Endodermal cell (in vitro differentiated cells): ENCODE results near the gene NAA11. TPM values are rescaled to one million over a fixed set of nuclear protein-coding genes. Genes with fewer than 3 reads are reported as not detected.

Experiments used
- DNase-seq: peaks from one replicate; pipeline ENCODE4 v3.0.0-alpha.2; 2017
- H3K27ac ChIP-seq: 2 replicates; pipeline ENCODE4 v1.5.1; 2013; ENCODE audit warnings: mild to moderate bottlenecking, low read depth, low read length, moderate library complexity
- H3K27me3 ChIP-seq: 2 replicates; pipeline ENCODE4 v1.6.1; 2013; ENCODE audit warnings: mild to moderate bottlenecking, low read length, moderate library complexity; ENCODE audit not compliant: insufficient read depth, control insufficient read depth, poor library complexity, severe bottlenecking
- H3K36me3 ChIP-seq: 2 replicates; pipeline ENCODE4 v1.7.0; 2013; ENCODE audit warnings: mild to moderate bottlenecking, low read length, moderate library complexity; ENCODE audit not compliant: control insufficient read depth, insufficient read depth
- H3K4me1 ChIP-seq: one replicate; pipeline ENCODE4 v1.7.0; 2013; ENCODE audit warnings: low read length; ENCODE audit not compliant: control insufficient read depth, insufficient read depth
- H3K4me3 ChIP-seq: 2 replicates; pipeline ENCODE4 v1.5.1; 2013; ENCODE audit warnings: mild to moderate bottlenecking, low read length, moderate library complexity
- H3K9ac ChIP-seq: 2 replicates; pipeline ENCODE4 v1.6.1; 2013; ENCODE audit warnings: mild to moderate bottlenecking, low read length, moderate library complexity; ENCODE audit not compliant: poor library complexity, severe bottlenecking; ENCODE audit errors: extremely low read depth
- H3K9me3 ChIP-seq: 2 replicates; pipeline ENCODE4 v1.6.1; 2013; ENCODE audit warnings: mild to moderate bottlenecking, low read length, moderate library complexity; ENCODE audit not compliant: control insufficient read depth
- H3K27ac Mint-ChIP-seq: 2 replicates; pipeline ENCODE4 v1.8.0; 2020; ENCODE audit warnings: mixed read lengths
- H3K27me3 Mint-ChIP-seq: 2 replicates; pipeline ENCODE4 v1.8.0; 2021; ENCODE audit warnings: mild to moderate bottlenecking, mixed read lengths; ENCODE audit not compliant: insufficient read depth
- H3K36me3 Mint-ChIP-seq: 2 replicates; pipeline ENCODE4 v1.8.0; 2020; ENCODE audit warnings: low read depth, mixed read lengths
- H3K4me1 Mint-ChIP-seq: 2 replicates; pipeline ENCODE4 v1.8.0; 2020; ENCODE audit warnings: mixed read lengths
- H3K4me3 Mint-ChIP-seq: 2 replicates; pipeline ENCODE4 v1.8.0; 2020; ENCODE audit warnings: mild to moderate bottlenecking, moderate library complexity, mixed read lengths
- H3K9me3 Mint-ChIP-seq: 2 replicates; pipeline ENCODE4 v1.8.0; 2020; ENCODE audit warnings: mild to moderate bottlenecking, mixed read lengths
- WGBS, 2 experiments: methylation state at CpG; one replicate each; pipeline versions ENCODE4 v1.1.5 to v1.1.7; 2013; ENCODE audit warnings: missing lambda C conversion rate in 2 of 2, mixed read lengths in 1 of 2; ENCODE audit not compliant: insufficient coverage in 1 of 2, insufficient read length in 1 of 2; 5-methylcytosine and 5-hydroxymethylcytosine counted together
- total RNA-seq, 2 donors: library from RNA; stranded (reverse); fragmentation: NEBNext Ultra II Directional in 1 of 2; extraction: Animal tissue kit (Norgen Biotek cat#: 25700) in 1 of 2; gene quantifications; 2 replicates in 1 of 2; 3 replicates in 1 of 2; pipeline ENCODE4 v1.2.1, GENCODE V29; 2021
- TF ChIP-seq, protein P1 (sequence below): fragments of 200-600 bp; sonication (generic); conservative IDR thresholded peaks from 2 replicates; pipeline ENCODE4 v1.5.0; 2021; ENCODE audit warnings: antibody characterized with exemption, mild to moderate bottlenecking

The NAA11 gene
- total RNA-seq, 2 donors from 2014 or later = not detected

DNA sequence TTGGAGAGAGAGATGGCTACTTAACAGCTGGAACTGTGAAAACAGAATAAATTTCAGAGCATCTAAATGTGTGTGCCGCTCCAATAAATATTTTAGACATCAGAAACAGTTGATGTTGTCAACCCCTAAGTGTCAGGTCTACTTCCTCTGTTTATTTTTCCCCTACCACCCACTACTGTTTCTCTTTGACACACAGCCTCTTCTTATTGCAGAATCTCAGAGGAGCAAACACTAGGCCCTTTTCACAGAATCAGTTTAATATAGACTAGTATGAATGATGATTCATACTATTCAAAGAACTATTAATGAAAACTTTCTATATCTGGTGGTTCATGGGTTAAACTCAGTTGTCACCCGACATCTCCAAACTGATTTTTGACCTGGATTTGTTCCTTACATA is 33.9 kb downstream of the NAA11 start:
- peaks cover 6% of the 10 kb centered on the region for H3K9me3 Mint-ChIP-seq
- Histone ChIP-seq H3K4me3 (no peak overlapping the region), H3K36me3 (no peaks in the 10 kb centered on the region), H3K27ac (no peak overlapping the region), H3K27me3 (peaks cover 4% of the 10 kb centered on the region), H3K9ac (no peak overlapping the region), H3K4me1 (no peaks in the 10 kb centered on the region), H3K9me3 (peaks cover 13% of the 10 kb centered on the region)
- no peak for DNase-seq
- peaks cover 12% of the 10 kb centered on the region for H3K4me1 Mint-ChIP-seq
- H3K4me3 Mint-ChIP-seq = no peak overlapping the region
- no peaks in the 10 kb centered on the region for H3K27me3 Mint-ChIP-seq
- 80 to 94% methylated on average over 1 to 2 of the region's 2 CpGs for WGBS, 2 experiments
- H3K36me3 Mint-ChIP-seq = no peaks in the 10 kb centered on the region
- H3K27ac Mint-ChIP-seq = no peak overlapping the region
- TF ChIP-seq, protein P1, sequence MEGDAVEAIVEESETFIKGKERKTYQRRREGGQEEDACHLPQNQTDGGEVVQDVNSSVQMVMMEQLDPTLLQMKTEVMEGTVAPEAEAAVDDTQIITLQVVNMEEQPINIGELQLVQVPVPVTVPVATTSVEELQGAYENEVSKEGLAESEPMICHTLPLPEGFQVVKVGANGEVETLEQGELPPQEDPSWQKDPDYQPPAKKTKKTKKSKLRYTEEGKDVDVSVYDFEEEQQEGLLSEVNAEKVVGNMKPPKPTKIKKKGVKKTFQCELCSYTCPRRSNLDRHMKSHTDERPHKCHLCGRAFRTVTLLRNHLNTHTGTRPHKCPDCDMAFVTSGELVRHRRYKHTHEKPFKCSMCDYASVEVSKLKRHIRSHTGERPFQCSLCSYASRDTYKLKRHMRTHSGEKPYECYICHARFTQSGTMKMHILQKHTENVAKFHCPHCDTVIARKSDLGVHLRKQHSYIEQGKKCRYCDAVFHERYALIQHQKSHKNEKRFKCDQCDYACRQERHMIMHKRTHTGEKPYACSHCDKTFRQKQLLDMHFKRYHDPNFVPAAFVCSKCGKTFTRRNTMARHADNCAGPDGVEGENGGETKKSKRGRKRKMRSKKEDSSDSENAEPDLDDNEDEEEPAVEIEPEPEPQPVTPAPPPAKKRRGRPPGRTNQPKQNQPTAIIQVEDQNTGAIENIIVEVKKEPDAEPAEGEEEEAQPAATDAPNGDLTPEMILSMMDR = no peak

DNA sequence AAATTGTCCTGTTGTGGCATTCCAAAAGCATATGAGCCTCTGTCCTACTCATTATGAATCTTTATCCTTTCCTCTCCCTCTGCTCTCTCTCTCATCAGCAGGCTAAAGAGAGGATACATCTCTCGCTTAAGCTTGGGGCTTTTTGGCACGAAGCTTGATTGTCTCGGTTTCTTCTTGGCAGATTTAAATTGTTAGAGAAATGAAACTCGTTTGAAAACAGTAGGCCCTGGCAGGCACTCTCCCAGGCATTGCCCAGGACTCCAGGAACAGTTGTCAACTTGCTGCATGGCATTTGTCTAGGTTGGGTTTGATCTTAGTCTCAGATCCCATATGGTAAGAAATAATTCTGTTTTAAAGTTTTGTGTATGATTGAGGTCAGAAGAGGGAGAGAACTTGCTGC is 35.5 kb downstream of the NAA11 start:
- no peak overlapping the region for H3K9ac ChIP-seq
- no peak for DNase-seq
- H3K27me3 ChIP-seq = peaks cover 4% of the 10 kb centered on the region
- H3K4me3 ChIP-seq = no peak overlapping the region
- Mint-ChIP-seq H3K36me3 (no peaks in the 10 kb centered on the region), H3K9me3 (peaks cover 6% of the 10 kb centered on the region), H3K27ac (no peak overlapping the region), H3K4me3 (no peak overlapping the region), H3K4me1 (peaks cover 10% of the 10 kb centered on the region), H3K27me3 (no peaks in the 10 kb centered on the region)
- TF ChIP-seq, protein P1 = no peak
- WGBS, 2 experiments = 90 to 95% methylated on average over 4 of the region's 4 CpGs
- no peaks in the 10 kb centered on the region for H3K4me1 ChIP-seq
- no peaks in the 10 kb centered on the region for H3K36me3 ChIP-seq
- peaks cover 12% of the 10 kb centered on the region for H3K9me3 ChIP-seq
- H3K27ac ChIP-seq = no peak overlapping the region

DNA sequence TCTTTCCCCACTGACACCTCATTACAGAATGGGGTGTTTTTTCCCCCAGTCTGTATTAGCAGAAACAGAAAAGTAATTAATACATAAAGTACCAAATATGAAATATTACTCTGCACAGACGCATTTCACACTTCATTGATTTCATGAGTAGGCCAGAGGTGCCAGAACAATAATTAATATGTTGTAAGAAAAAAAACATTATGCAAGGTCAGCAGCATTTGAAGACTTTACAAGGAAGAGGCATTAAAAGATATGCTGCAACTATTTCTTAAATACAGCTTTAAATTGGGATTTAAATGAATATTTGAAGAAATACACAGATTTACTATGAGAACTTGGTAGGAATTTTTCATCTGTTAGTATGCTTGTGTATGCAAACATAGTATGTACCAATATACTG is 37.7 kb downstream of the NAA11 start:
- no peaks in the 10 kb centered on the region for H3K4me1 Mint-ChIP-seq
- no peaks in the 10 kb centered on the region for H3K9me3 ChIP-seq
- no peak overlapping the region for H3K27ac ChIP-seq
- TF ChIP-seq, protein P1 = no peak
- no peaks in the 10 kb centered on the region for H3K36me3 ChIP-seq
- no peak overlapping the region for H3K9ac ChIP-seq
- WGBS, 2 experiments = 100% methylated on average over 1 of the region's 1 CpG; no CpG with 5 or more reads in 1 of the 2 experiments
- H3K4me1 ChIP-seq = no peaks in the 10 kb centered on the region
- no peak overlapping the region for H3K4me3 Mint-ChIP-seq
- H3K27ac Mint-ChIP-seq = no peak overlapping the region
- no peak overlapping the region for H3K4me3 ChIP-seq
- peaks cover 4% of the 10 kb centered on the region for H3K27me3 ChIP-seq
- DNase-seq = no peak
- no peaks in the 10 kb centered on the region for H3K36me3 Mint-ChIP-seq
- H3K27me3 Mint-ChIP-seq = no peaks in the 10 kb centered on the region
- H3K9me3 Mint-ChIP-seq = no peaks in the 10 kb centered on the region
